HTR-8/SVneo (cell line): ENCODE data around the gene OR5AU1.

ENCODE experiments used
- DNase-seq: peaks from one replicate; pipeline ENCODE4 v3.0.0; 2011; ENCODE audit warnings: low spot score, mixed read lengths; ENCODE audit not compliant: insufficient read length
- FAIRE-seq: peaks from 2 replicates; lab custom pipeline; 2011; peaks lifted over from hg19 to GRCh38; lab: Jason Lieb, UNC

Gene OR5AU1

GRCh38 chr14:21109377-21110138 lies 46.3 kb downstream of the OR5AU1 start:
- FAIRE-seq: no peak

DNA sequence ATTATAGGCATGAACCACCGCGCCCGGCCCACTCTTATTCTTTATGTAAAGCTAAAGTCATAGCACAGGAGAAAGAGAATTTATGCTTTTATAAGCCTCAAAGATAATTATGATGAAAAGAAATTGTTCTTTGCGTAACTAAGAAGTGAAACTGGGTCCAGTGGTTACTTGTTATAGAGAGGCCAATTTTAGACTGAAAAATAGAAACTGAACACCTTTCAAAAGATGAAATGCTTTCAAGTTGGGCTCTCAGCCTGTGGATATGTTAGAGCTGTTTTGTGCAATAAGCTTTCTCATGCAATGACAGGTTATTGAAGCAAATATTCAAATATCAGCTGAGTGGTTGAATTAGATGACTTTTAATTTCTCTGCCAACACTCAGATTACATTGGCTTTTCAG lies 47.1 kb downstream of the OR5AU1 start:
- FAIRE-seq (no peak), DNase-seq (no peak)

More at GRCh38 chr14:21109377-21110138, 46.3 kb downstream of the OR5AU1 start:
- no peak for DNase-seq

- DNase-seq (no peak), FAIRE-seq (no peak)
Measured at GRCh38 chr14:21107283-21107800, 48.5 kb downstream of the OR5AU1 start.

DNA sequence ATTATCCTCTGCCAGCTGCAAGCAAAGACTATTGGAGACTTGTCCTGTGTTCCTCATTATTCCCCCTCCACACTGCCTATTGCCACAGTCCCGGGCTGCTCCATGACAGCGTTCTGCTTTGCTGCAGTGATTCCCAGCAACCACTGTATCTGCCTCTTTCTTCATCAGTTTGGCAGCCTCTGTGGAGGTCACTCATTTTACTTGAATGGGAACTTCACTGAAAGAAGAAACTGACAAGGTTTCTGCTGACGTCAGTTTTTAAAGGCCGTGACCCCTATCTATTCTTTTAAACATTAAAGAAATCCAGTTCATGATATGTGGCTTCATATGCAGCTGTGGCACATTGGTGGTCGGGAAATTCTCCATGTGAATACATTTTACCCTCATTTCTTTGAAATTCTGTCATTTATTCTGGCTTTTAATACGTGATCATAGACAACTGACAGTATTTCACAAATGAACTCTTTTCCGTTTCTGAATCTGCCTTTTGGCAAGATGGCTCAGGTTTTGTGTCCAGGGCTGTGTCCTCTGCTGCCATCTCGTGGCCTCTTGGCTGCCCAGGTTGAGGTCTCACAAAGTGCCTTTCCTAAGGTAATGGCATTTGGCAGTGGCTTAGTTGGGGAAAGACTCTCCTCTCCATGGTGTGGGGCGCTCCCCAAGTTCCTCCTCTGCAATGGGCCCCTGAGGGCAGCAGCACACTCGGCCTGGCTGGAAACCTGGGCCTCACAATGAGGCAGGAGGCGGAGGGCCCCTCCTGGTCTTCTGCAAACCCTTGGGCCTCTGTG lies 49.2 kb downstream of the OR5AU1 start:
- DNase-seq (peak; percentile 62), FAIRE-seq (no peak)

DNA sequence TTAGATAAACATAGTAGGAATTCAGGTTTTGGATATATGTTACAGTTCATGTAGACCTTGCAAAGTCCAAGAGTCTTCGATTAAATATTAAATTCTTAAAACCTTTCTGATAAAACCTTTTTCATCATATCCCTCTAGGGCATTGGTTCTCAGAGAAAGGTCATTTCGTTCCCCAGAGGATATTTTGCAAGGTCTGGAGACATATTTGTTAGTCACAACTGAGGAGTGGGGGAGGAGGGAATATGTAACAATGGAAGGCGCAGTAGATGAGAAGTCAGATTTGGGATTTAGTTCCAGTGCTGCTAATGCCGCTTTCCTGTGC lies 49.7 kb downstream of the OR5AU1 start:
- DNase-seq: no peak
- FAIRE-seq: no peak

GRCh38 chr14:21105095-21105494 lies 50.8 kb downstream of the OR5AU1 start:
- no peak for FAIRE-seq

More at GRCh38 chr14:21105095-21105494, 50.8 kb downstream of the OR5AU1 start:
- DNase-seq: no peak
